Adipocyte (in vitro differentiated cells): ENCODE measurements around the gene CSGALNACT2.

Source experiments
- DNase-seq: peaks from one replicate; pipeline ENCODE4 v3.0.0-alpha.2; 2015; ENCODE audit warnings: low read depth
- H3K27me3 ChIP-seq: replicated peaks from 2 replicates; pipeline ENCODE4 v1.7.0; 2013; ENCODE audit warnings: mild to moderate bottlenecking, low read length, moderate library complexity; ENCODE audit not compliant: control insufficient read depth, insufficient read depth
- H3K36me3 ChIP-seq: 2 replicates; pipeline ENCODE4 v1.7.0; 2013; ENCODE audit warnings: low read length, mild to moderate bottlenecking, moderate library complexity; ENCODE audit not compliant: control insufficient read depth, insufficient read depth, severe bottlenecking
- H3K4me1 ChIP-seq: 2 replicates; pipeline ENCODE4 v1.7.0; 2013; ENCODE audit warnings: mild to moderate bottlenecking, low read length, moderate library complexity; ENCODE audit not compliant: control insufficient read depth, insufficient read depth
- H3K4me3 ChIP-seq: 2 replicates; pipeline ENCODE4 v1.7.0; 2013; ENCODE audit warnings: mild to moderate bottlenecking, low read length, moderate library complexity
- H3K9ac ChIP-seq: 2 replicates; pipeline ENCODE4 v1.7.0; 2013; ENCODE audit warnings: mild to moderate bottlenecking, low read length, moderate library complexity
- H3K9me3 ChIP-seq: 2 replicates; pipeline ENCODE4 v1.7.0; 2013; ENCODE audit warnings: mild to moderate bottlenecking, low read length, moderate library complexity; ENCODE audit not compliant: control insufficient read depth

Gene CSGALNACT2

GRCh38 chr10:43194266-43194665, 56.0 kb downstream of the CSGALNACT2 start:
- Histone ChIP-seq H3K9me3 (no peaks in the 10 kb centered on the region), H3K9ac (peak overlapping the region; percentile 8), H3K4me1 (peaks cover 26% of the 10 kb centered on the region), H3K27me3 (no peaks in the 10 kb centered on the region), H3K4me3 (peak overlapping the region; percentile 18), H3K36me3 (no peaks in the 10 kb centered on the region)
- DNase-seq, result no peak

- DNase-seq, result peak; percentile 50
- Histone ChIP-seq H3K9ac (peak overlapping the region; percentile 8), H3K36me3 (no peaks in the 10 kb centered on the region), H3K27me3 (no peaks in the 10 kb centered on the region), H3K4me1 (peaks cover 26% of the 10 kb centered on the region), H3K4me3 (peak overlapping the region; percentile 18), H3K9me3 (no peaks in the 10 kb centered on the region)
Measured at GRCh38 chr10:43194859-43195258, 56.6 kb downstream of the CSGALNACT2 start.

GRCh38 chr10:43195557-43195956, 57.3 kb downstream of the CSGALNACT2 start:
- H3K4me1 ChIP-seq, result peaks cover 24% of the 10 kb centered on the region
- no peaks in the 10 kb centered on the region for H3K27me3 ChIP-seq
- no peaks in the 10 kb centered on the region for H3K36me3 ChIP-seq
- no peaks in the 10 kb centered on the region for H3K9me3 ChIP-seq
- no peak for DNase-seq
- H3K4me3 ChIP-seq, result no peak overlapping the region
- no peak overlapping the region for H3K9ac ChIP-seq

GRCh38 chr10:43196131-43196980, 58.1 kb downstream of the CSGALNACT2 start:
- no peaks in the 10 kb centered on the region for H3K27me3 ChIP-seq
- H3K9ac ChIP-seq, result no peak overlapping the region
- H3K36me3 ChIP-seq, result no peaks in the 10 kb centered on the region
- DNase-seq, result no peak
- H3K4me1 ChIP-seq, result peaks cover 18% of the 10 kb centered on the region
- H3K9me3 ChIP-seq, result no peaks in the 10 kb centered on the region
- H3K4me3 ChIP-seq, result no peak overlapping the region

- H3K9ac ChIP-seq, result no peak overlapping the region
- no peak overlapping the region for H3K4me3 ChIP-seq
- no peak for DNase-seq
- H3K36me3 ChIP-seq, result no peaks in the 10 kb centered on the region
- H3K27me3 ChIP-seq, result no peaks in the 10 kb centered on the region
- no peaks in the 10 kb centered on the region for H3K9me3 ChIP-seq
- peaks cover 21% of the 10 kb centered on the region for H3K4me1 ChIP-seq
Measured at GRCh38 chr10:43196981-43197833, 59.0 kb downstream of the CSGALNACT2 start.

GRCh38 chr10:43197834-43198681, 59.8 kb downstream of the CSGALNACT2 start:
- peaks cover 21% of the 10 kb centered on the region for H3K4me1 ChIP-seq
- H3K27me3 ChIP-seq, result no peaks in the 10 kb centered on the region
- H3K4me3 ChIP-seq, result no peak overlapping the region
- no peak for DNase-seq
- H3K9ac ChIP-seq, result no peak overlapping the region
- no peaks in the 10 kb centered on the region for H3K9me3 ChIP-seq
- no peaks in the 10 kb centered on the region for H3K36me3 ChIP-seq

GRCh38 chr10:43198682-43199005, 60.4 kb downstream of the CSGALNACT2 start:
- H3K36me3 ChIP-seq, result no peaks in the 10 kb centered on the region
- no peak for DNase-seq

GRCh38 chr10:43199088-43199683, 60.9 kb downstream of the CSGALNACT2 start:
- Histone ChIP-seq H3K9me3 (no peaks in the 10 kb centered on the region), H3K4me1 (peaks cover 13% of the 10 kb centered on the region), H3K9ac (no peak overlapping the region), H3K4me3 (no peak overlapping the region), H3K36me3 (no peaks in the 10 kb centered on the region), H3K27me3 (no peaks in the 10 kb centered on the region)
- DNase-seq, result no peak

More at GRCh38 chr10:43198682-43199005, 60.4 kb downstream of the CSGALNACT2 start:
- Histone ChIP-seq H3K27me3 (no peaks in the 10 kb centered on the region), H3K4me3 (no peak overlapping the region), H3K9me3 (no peaks in the 10 kb centered on the region), H3K4me1 (peaks cover 19% of the 10 kb centered on the region), H3K9ac (no peak overlapping the region)

GRCh38 chr10:43199684-43200537, 61.7 kb downstream of the CSGALNACT2 start:
- H3K9ac ChIP-seq, result no peak overlapping the region
- peaks cover 6% of the 10 kb centered on the region for H3K4me1 ChIP-seq
- DNase-seq, result no peak
- no peaks in the 10 kb centered on the region for H3K36me3 ChIP-seq
- H3K4me3 ChIP-seq, result no peak overlapping the region
- no peaks in the 10 kb centered on the region for H3K9me3 ChIP-seq
- H3K27me3 ChIP-seq, result no peaks in the 10 kb centered on the region
